ENCODE measurements around the gene IL17F. TPM values are rescaled to one million over a fixed set of nuclear protein-coding genes. Genes with fewer than 3 reads are reported as not detected.

The IL17F gene
- total and polyA plus RNA-seq, 4 donors: not detected

DNA sequence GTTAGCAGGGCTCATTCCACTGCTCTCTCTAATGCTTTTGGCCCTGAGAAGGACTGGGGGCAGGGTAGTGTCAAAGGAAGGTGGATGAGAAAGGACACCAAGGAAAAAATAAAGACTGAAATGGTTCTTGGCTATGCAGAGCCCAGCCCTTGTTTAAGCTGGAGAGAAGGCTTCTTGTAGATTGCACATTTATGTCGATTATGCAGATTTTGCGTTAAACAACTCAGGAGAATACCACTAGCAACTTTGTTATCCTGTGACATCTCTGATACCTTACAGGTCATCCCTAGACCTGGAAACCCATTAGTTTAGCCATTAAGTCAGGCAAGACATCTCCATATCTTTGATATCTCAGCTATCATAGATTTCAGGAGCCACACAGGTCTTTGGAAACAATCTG is 11.1 kb upstream of the IL17F start (continued):
- TF ChIP-seq, protein P1, sequence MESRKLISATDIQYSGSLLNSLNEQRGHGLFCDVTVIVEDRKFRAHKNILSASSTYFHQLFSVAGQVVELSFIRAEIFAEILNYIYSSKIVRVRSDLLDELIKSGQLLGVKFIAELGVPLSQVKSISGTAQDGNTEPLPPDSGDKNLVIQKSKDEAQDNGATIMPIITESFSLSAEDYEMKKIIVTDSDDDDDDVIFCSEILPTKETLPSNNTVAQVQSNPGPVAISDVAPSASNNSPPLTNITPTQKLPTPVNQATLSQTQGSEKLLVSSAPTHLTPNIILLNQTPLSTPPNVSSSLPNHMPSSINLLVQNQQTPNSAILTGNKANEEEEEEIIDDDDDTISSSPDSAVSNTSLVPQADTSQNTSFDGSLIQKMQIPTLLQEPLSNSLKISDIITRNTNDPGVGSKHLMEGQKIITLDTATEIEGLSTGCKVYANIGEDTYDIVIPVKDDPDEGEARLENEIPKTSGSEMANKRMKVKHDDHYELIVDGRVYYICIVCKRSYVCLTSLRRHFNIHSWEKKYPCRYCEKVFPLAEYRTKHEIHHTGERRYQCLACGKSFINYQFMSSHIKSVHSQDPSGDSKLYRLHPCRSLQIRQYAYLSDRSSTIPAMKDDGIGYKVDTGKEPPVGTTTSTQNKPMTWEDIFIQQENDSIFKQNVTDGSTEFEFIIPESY (IDR thresholded peaks at IDR 0.05): no peak
- TF ChIP-seq FOXA2 (IDR thresholded peaks at IDR 0.05) (no peak), EGR1 (IDR thresholded peaks at IDR 0.05; ENCODE audit: low read depth in 2 of 2) (no peak), SP1 (IDR thresholded peaks at IDR 0.05) (no peak)

DNA sequence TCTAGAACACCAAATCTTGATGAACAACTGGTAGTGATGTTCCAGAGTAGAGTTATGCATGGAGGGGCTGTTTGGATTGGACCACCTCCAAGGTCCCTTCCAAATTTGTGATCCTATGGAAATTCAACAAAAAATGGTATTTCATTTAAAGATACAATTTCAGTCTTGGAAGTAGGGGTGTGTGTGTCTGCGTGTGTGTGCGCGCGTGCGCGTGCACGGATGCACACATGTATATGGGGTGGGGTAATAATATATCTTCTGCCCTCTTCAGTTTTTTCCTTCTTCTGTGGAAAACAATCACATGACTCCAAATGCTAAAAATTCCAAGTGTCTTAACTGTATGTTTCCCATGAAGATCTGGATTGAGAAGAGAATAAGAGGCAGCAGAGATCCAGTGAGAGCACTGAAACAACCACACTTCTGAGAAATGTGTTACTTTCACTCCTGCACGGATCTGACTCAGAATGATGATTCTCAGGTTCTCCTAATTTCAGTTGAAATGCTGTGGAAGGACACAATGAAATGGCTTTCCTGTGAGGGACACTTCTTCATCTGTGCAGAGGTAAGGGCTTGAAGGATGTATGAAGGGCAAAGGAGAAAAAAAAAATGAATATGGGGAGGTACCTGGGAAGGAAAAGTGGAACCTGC is 10.6 kb upstream of the IL17F start:
- Histone ChIP-seq H3K4me1 (ENCODE audit: control insufficient read depth in 4 of 4, insufficient read depth in 4 of 4, low read length in 3 of 4) (no peaks in the 10 kb centered on the region), H3K9me3 (ENCODE audit: control insufficient read depth in 4 of 4, low read length in 3 of 4) (no peaks in the 10 kb centered on the region), H3K27ac (ENCODE audit: low read depth in 1 of 2, low read length in 2 of 2) (no peak overlapping the region), H3K9ac (ENCODE audit: low read depth in 1 of 2, low read length in 2 of 2) (no peak overlapping the region), H3K27me3 (ENCODE audit: control insufficient read depth in 4 of 4, insufficient read depth in 4 of 4, low read length in 3 of 4) (no peaks in the 10 kb centered on the region), H3K4me3 (ENCODE audit: low read depth in 1 of 3, low read length in 3 of 3) (no peak overlapping the region), H3K36me3 (ENCODE audit: control insufficient read depth in 4 of 4, insufficient read depth in 3 of 4, low read depth in 1 of 4, low read length in 3 of 4) (no peaks in the 10 kb centered on the region)
- TF ChIP-seq HNF4G (IDR thresholded peaks at IDR 0.05): no peak
- TF ChIP-seq, protein P2, sequence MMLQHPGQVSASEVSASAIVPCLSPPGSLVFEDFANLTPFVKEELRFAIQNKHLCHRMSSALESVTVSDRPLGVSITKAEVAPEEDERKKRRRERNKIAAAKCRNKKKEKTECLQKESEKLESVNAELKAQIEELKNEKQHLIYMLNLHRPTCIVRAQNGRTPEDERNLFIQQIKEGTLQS (IDR thresholded peaks at IDR 0.05): no peak
- no peak for TF ChIP-seq RAD21 (IDR thresholded peaks at IDR 0.05)
- TF ChIP-seq, protein P3, sequence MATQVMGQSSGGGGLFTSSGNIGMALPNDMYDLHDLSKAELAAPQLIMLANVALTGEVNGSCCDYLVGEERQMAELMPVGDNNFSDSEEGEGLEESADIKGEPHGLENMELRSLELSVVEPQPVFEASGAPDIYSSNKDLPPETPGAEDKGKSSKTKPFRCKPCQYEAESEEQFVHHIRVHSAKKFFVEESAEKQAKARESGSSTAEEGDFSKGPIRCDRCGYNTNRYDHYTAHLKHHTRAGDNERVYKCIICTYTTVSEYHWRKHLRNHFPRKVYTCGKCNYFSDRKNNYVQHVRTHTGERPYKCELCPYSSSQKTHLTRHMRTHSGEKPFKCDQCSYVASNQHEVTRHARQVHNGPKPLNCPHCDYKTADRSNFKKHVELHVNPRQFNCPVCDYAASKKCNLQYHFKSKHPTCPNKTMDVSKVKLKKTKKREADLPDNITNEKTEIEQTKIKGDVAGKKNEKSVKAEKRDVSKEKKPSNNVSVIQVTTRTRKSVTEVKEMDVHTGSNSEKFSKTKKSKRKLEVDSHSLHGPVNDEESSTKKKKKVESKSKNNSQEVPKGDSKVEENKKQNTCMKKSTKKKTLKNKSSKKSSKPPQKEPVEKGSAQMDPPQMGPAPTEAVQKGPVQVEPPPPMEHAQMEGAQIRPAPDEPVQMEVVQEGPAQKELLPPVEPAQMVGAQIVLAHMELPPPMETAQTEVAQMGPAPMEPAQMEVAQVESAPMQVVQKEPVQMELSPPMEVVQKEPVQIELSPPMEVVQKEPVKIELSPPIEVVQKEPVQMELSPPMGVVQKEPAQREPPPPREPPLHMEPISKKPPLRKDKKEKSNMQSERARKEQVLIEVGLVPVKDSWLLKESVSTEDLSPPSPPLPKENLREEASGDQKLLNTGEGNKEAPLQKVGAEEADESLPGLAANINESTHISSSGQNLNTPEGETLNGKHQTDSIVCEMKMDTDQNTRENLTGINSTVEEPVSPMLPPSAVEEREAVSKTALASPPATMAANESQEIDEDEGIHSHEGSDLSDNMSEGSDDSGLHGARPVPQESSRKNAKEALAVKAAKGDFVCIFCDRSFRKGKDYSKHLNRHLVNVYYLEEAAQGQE (IDR thresholded peaks at IDR 0.05): no peak
- TF ChIP-seq SP1 (IDR thresholded peaks at IDR 0.05): no peak
- TF ChIP-seq TAF1 (conservative IDR thresholded peaks at IDR 0.05): no peak
- TF ChIP-seq YY1 (IDR thresholded peaks at IDR 0.05): no peak
- no peak for TF ChIP-seq RXRA (IDR thresholded peaks at IDR 0.05)
- TF ChIP-seq, protein P4, sequence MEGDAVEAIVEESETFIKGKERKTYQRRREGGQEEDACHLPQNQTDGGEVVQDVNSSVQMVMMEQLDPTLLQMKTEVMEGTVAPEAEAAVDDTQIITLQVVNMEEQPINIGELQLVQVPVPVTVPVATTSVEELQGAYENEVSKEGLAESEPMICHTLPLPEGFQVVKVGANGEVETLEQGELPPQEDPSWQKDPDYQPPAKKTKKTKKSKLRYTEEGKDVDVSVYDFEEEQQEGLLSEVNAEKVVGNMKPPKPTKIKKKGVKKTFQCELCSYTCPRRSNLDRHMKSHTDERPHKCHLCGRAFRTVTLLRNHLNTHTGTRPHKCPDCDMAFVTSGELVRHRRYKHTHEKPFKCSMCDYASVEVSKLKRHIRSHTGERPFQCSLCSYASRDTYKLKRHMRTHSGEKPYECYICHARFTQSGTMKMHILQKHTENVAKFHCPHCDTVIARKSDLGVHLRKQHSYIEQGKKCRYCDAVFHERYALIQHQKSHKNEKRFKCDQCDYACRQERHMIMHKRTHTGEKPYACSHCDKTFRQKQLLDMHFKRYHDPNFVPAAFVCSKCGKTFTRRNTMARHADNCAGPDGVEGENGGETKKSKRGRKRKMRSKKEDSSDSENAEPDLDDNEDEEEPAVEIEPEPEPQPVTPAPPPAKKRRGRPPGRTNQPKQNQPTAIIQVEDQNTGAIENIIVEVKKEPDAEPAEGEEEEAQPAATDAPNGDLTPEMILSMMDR (IDR thresholded peaks at IDR 0.05; ENCODE audit: low read depth, low read length, missing input control): no peak
- TF ChIP-seq FOXA1 (IDR thresholded peaks at IDR 0.05): no peak
- TF ChIP-seq, protein P1 (IDR thresholded peaks at IDR 0.05): no peak
- TF ChIP-seq JUND (IDR thresholded peaks at IDR 0.05): no peak
- TF ChIP-seq HNF4A (conservative IDR thresholded peaks at IDR 0.05): no peak
- no peak for TF ChIP-seq FOXA2 (IDR thresholded peaks at IDR 0.05)
- TF ChIP-seq NR2F2 (IDR thresholded peaks at IDR 0.05): no peak
- TF ChIP-seq, protein P5, sequence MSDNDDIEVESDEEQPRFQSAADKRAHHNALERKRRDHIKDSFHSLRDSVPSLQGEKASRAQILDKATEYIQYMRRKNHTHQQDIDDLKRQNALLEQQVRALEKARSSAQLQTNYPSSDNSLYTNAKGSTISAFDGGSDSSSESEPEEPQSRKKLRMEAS (IDR thresholded peaks at IDR 0.05): no peak
- no peak for TF ChIP-seq EGR1 (IDR thresholded peaks at IDR 0.05; ENCODE audit: low read depth in 2 of 2)
- TF ChIP-seq GABPA (IDR thresholded peaks at IDR 0.05 in 1 of 2, conservative IDR thresholded peaks at IDR 0.05 in 1 of 2): no peak
- WGBS: 97% methylated on average over 8 of the region's 8 CpGs
- DNase-seq (ENCODE audit: low spot score): no peak

All from liver (tissue), 9 donors.